Stimulated activated CD4-positive, alpha-beta T cell treated with anti-CD3 and anti-CD28 coated beads, Interleukin-12 subunit alpha, Interleukin-12 subunit beta, amount 100 ng/mL, for 4 hours (primary cell): ENCODE data around the gene CSNK2A2.
A peak's percentile ranks its signal among the peaks of the same experiment; 100 is the strongest.

Source experiments
- DNase-seq: peaks from one replicate; pipeline ENCODE4 v3.0.0-alpha.2; 2020

Gene CSNK2A2

DNA sequence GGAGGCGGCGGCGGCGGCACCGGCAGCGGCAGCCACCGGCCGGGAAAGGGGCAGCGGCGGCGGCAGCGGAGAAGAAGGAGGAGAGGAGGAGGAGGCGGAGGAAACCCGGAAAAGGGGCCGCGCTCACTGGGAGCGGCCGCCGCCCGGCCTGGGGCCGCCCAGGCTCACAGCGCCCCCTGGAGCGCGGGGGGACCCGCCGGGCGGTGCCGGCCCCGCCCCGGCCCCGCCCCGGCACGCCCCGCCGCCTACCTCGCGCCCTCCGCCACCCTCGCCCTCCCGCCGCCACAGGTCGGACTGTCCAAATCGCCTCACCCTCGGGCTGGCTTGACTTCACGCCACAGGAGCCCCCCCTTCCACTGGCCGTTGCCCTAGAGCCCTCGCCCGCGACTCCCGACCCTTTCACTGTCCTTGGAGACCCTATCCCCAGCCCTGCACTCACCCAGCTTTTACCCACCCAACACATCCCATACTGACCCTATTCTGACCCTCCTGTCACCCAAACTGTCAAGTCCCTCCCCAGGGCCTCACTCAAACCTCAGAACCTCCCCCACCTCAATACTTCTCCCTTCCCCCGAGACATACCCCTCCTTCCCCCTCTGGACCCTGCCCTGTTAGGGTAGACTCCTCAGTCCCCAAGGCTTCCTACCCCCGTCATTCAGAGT lies at the start of gene CSNK2A2:
TSS of gene CSNK2A2 (minus strand) at position 85 of the 662 bp plus-strand sequence. CDS start 370 bp downstream, outside the sequence.
- DNase-seq, result peak; percentile 75

- DNase-seq, result no peak
These were observed 45.7 kb upstream of the CSNK2A2 start for GRCh38 chr16:58243528-58244004.

DNA sequence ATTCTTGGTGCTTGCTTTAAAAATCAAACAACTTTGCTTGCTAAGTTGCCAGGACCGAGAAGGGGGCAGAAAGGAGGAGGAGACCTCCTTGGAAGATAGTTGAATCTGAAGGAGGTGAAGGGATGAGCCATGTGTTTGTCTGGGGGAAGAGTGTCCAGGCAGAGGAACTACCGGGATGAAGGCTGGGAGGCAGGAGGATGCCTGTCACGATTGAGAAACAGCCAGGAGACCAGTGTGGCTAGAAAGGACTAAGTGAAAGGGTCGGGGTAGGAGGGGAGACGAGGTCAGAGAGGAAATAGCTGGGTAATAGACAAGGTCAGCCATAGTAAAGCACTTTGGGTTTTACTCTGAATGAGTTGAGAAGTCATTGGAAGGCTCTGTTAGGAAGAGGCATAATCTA lies 38.9 kb upstream of the CSNK2A2 start:
- no peak for DNase-seq

- DNase-seq, result peak; percentile 61
These were observed 38.4 kb upstream of the CSNK2A2 start for GRCh38 chr16:58236231-58236690.

- DNase-seq, result no peak
These were observed 37.8 kb upstream of the CSNK2A2 start for GRCh38 chr16:58235663-58236062.

- DNase-seq, result no peak
These were observed 37.1 kb upstream of the CSNK2A2 start for GRCh38 chr16:58234831-58235595.

- DNase-seq, result no peak
These were observed 32.4 kb upstream of the CSNK2A2 start for GRCh38 chr16:58230259-58230658.

GRCh38 chr16:58226790-58227189 lies 28.9 kb upstream of the CSNK2A2 start:
- no peak for DNase-seq

GRCh38 chr16:58225965-58226602 lies 28.2 kb upstream of the CSNK2A2 start:
- DNase-seq, result no peak

- no peak for DNase-seq
These were observed 24.8 kb upstream of the CSNK2A2 start for GRCh38 chr16:58222532-58223316.

DNA sequence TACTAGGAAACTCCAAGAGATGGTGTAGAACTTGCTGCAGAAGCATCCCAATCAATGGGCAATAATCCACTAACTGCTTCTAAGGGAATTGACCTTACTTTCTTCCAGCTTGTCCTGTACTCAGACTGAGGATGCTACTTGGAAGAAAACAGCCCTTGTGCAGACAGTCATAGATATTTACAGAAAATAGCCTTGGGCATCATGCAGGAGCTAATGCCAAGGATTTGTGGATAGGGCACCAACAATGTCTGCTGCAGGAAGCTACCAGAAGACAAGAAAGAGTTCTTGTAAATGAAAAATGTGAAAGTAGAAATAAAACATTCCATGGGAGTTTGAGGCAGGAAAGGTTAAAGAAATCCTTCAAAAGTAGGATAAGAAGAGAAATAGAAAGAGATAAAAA lies 21.5 kb upstream of the CSNK2A2 start:
- no peak for DNase-seq

DNA sequence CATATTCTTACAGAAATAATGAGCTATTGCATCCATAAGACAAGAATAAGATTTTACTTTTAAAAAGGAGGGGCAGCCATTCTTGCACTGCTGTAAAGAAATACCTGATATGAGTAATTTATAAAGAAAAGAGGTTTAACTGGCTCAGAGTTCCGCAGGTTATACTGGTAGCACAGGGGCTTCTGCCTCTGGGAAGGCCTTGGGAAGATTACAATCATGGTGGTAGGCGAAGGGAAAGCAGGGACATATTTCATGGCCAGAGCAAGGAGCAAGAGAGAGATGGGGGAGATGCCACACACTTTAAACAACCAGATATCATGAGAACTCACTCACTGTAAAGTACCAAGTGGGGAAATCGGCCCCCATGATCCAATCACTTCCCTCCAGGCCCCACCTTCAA lies 20.9 kb upstream of the CSNK2A2 start:
- no peak for DNase-seq

- no peak for DNase-seq
These were observed 19.5 kb upstream of the CSNK2A2 start for GRCh38 chr16:58217311-58217925.

DNA sequence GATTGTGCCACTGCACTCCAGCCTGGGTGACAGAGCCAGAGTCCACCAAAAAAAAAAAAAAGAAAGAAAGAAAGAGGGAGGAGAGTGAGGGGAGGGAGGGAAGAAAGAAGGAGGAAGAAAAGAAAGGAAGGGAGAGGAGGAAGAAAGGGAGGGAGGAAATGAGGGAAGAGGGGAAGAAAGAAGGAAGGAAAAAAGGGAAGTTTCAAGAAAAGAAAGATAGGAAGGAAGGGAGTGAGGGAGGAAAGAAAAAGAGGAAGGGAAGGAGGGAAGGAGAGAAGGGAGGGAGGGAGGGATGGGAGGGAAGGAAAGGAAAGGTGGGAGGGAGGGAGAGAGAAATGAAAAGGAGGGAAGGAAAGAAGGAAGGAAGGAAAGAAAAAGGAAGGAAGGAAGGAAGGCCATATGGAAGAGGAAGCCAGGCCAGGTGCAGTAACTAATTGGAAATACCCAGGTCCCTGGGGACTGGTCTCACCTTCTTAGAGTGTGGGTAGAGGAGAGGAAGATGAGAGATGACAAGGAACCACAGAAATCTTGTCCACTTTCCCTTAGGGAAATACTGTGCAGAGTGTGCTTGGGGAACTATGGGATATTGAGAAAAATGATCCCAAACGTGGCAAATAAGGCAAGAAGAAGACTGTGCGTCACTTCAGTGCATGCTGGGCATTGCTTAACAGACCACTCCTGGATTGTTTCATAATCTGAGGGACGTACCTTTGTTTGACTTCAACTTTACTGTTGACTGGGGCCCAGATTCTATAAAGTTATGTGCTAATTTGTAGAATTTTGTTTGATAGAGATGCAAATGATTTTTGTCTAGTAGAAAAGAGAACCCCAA lies 15.1 kb upstream of the CSNK2A2 start:
- DNase-seq, result no peak

DNA sequence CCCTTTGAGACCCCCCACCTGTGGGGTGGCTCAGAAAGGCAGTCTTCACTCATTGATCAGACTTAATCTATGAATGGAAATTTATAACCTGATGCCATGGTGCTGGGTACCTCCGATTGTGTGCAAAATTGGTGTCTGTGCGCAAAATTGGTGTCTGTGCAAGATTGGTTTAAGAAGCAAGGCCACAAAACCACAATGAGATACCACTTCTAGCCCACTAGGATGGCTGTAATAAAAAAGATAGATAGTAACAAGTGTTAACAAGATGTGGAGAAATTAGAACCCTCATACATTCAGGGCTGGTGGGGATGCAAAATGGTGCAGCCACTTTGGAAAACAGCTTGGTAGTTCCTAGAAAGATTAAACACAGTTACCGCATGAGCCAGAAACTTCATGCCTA lies 13.9 kb upstream of the CSNK2A2 start:
- DNase-seq, result no peak

DNA sequence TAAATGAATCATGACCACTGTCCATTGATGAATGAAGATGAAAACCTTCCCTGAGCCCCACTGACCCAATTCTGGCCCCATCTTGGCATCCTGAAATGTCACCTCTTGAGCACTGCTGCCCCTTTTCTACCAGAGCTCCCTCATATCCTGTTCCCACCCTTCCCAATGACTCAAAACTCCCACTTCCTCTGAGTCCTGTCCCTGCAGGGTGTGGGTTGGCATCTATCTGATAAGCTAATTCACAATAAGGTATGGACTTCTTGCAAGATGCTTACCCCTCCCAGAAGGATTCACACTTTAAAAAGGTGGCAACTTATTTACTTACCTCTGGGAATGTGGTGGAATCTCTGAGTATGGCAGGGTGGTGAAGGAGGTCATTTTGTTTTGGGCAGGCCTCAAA lies 13.3 kb upstream of the CSNK2A2 start:
- DNase-seq, result no peak

- no peak for DNase-seq
These were observed 7.5 kb upstream of the CSNK2A2 start for GRCh38 chr16:58205276-58206036.

DNA sequence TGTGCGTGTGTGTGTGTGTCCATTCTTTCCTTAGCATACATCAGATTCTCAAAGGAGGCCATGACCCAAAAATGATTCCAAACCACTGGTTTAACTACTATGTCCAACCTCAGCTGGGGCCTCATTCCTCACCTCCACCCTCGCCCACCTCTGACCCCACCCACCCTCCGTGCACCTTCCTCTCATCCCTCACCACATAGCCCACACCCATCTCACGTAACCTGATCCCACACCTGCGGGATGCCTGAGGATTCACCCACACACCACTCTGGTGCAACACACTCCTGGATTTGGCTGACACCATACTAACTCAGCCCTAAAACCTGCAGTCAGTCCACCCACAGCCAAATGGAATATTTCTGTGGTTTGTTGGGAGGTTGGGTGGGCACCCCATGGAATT lies 3.3 kb upstream of the CSNK2A2 start:
- no peak for DNase-seq

GRCh38 chr16:58200004-58200797 lies 2.3 kb upstream of the CSNK2A2 start:
- DNase-seq, result no peak
